MM.1S (cell line): ENCODE measurements around the gene CDCP2.

Source experiments
- DNase-seq: peaks from one replicate; pipeline ENCODE4 v3.0.0-alpha.2; 2015
- H2AFZ ChIP-seq: fragments of 300-600 bp; sonication (generic); 2 replicates; pipeline ENCODE4 v1.6.0; 2016; ENCODE audit warnings: antibody characterized with exemption, low read length
- H3F3A ChIP-seq: fragments of 300-600 bp; sonication (generic); 2 replicates; pipeline ENCODE4 v1.6.1; 2016; ENCODE audit warnings: mild to moderate bottlenecking, antibody characterized with exemption, low read length, moderate library complexity, mixed read lengths; ENCODE audit not compliant: insufficient read depth
- H3K27ac ChIP-seq: fragments of 300-600 bp; sonication (generic); 2 replicates; pipeline ENCODE4 v1.5.1; 2016; ENCODE audit warnings: mild to moderate bottlenecking, low read length
- H3K27me3 ChIP-seq: fragments of 300-600 bp; sonication (generic); replicated peaks from 2 replicates; pipeline ENCODE4 v1.6.0; 2016; ENCODE audit warnings: low read length; ENCODE audit not compliant: insufficient read depth
- H3K36me3 ChIP-seq: fragments of 300-600 bp; sonication (generic); replicated peaks from 2 replicates; pipeline ENCODE4 v1.6.1; 2016; ENCODE audit warnings: mild to moderate bottlenecking, low read length, mixed read lengths; ENCODE audit not compliant: insufficient read depth
- H3K4me1 ChIP-seq: fragments of 300-600 bp; sonication (generic); 2 replicates; pipeline ENCODE4 v1.6.1; 2016; ENCODE audit warnings: low read length, mixed read lengths
- H3K4me2 ChIP-seq: fragments of 300-600 bp; sonication (generic); 2 replicates; pipeline ENCODE4 v1.6.0; 2016; ENCODE audit warnings: low read depth, low read length
- H3K4me3 ChIP-seq: fragments of 300-600 bp; sonication (generic); 2 replicates; pipeline ENCODE4 v1.5.1; 2016; ENCODE audit warnings: low read length, mixed read lengths
- H3K79me2 ChIP-seq: fragments of 300-600 bp; sonication (generic); 2 replicates; pipeline ENCODE4 v1.6.1; 2016; ENCODE audit warnings: mixed run types, low read length, mixed read lengths
- H3K9ac ChIP-seq: fragments of 300-600 bp; sonication (generic); 2 replicates; pipeline ENCODE4 v1.6.1; 2016; ENCODE audit warnings: low read length, mixed read lengths
- H3K9me2 ChIP-seq: fragments of 300-600 bp; sonication (generic); replicated peaks from 2 replicates; pipeline ENCODE4 v1.6.1; 2016; ENCODE audit warnings: mild to moderate bottlenecking, low read length, mixed read lengths; ENCODE audit not compliant: insufficient read depth
- H3K9me3 ChIP-seq: fragments of 300-600 bp; sonication (generic); replicated peaks from 2 replicates; pipeline ENCODE4 v1.6.1; 2016; ENCODE audit warnings: mild to moderate bottlenecking, low read length, mixed read lengths; ENCODE audit not compliant: insufficient read depth
- H4K20me1 ChIP-seq: fragments of 300-600 bp; sonication (generic); 2 replicates; pipeline ENCODE4 v1.6.1; 2016; ENCODE audit warnings: mild to moderate bottlenecking, low read length, moderate library complexity, mixed read lengths; ENCODE audit not compliant: insufficient read depth
- EZH2 ChIP-seq: fragments of 300-600 bp; sonication (generic); optimal IDR thresholded peaks from 2 replicates; pipeline ENCODE3; 2017; ENCODE audit warnings: low read depth, mild to moderate bottlenecking, antibody characterized with exemption, low read length, mixed read lengths
- EZH2phosphoT487 ChIP-seq: fragments of 300-600 bp; sonication (generic); IDR thresholded peaks from 2 replicates; pipeline ENCODE4 v1.6.1; 2018; ENCODE audit warnings: antibody characterized with exemption, low read length
- TF ChIP-seq, protein P1 (sequence below): fragments of 300-600 bp; sonication (generic); IDR thresholded peaks from 2 replicates; pipeline ENCODE4 v1.5.1; 2016; ENCODE audit warnings: antibody characterized with exemption, low read length, mixed read lengths

CDCP2 gene

DNA sequence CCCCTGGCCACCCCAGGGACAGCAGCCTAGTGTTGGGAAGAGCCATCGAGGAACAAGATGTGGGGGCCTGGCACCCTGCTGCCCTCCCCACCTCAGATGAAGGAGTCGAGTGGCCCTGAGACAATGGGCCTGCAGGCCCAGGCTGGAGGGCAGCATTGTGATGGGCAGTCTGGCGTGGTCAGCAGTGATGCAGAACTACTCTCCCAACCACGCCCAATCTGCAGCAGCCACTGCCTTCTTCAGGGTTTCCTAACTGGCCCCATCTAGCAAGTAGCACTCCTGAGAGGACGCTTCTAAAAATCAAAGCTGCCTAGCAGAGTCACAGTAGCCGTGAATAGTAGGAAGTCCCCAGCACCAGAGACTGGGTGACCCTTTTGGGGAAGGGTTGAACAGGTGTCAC lies 18.5 kb downstream of the CDCP2 start:
- Histone ChIP-seq H3K4me3 (no peak overlapping the region), H3K36me3 (no peaks in the 10 kb centered on the region), H3F3A (no peaks in the 10 kb centered on the region), H3K4me2 (no peak overlapping the region), H3K9ac (no peak overlapping the region), H2AFZ (no peak overlapping the region), H3K79me2 (no peaks in the 10 kb centered on the region), H3K27me3 (no peaks in the 10 kb centered on the region), H4K20me1 (no peaks in the 10 kb centered on the region), H3K9me2 (no peaks in the 10 kb centered on the region), H3K4me1 (no peaks in the 10 kb centered on the region), H3K9me3 (no peaks in the 10 kb centered on the region), H3K27ac (no peak overlapping the region)
- no peak for TF ChIP-seq EZH2phosphoT487
- TF ChIP-seq, protein P1, sequence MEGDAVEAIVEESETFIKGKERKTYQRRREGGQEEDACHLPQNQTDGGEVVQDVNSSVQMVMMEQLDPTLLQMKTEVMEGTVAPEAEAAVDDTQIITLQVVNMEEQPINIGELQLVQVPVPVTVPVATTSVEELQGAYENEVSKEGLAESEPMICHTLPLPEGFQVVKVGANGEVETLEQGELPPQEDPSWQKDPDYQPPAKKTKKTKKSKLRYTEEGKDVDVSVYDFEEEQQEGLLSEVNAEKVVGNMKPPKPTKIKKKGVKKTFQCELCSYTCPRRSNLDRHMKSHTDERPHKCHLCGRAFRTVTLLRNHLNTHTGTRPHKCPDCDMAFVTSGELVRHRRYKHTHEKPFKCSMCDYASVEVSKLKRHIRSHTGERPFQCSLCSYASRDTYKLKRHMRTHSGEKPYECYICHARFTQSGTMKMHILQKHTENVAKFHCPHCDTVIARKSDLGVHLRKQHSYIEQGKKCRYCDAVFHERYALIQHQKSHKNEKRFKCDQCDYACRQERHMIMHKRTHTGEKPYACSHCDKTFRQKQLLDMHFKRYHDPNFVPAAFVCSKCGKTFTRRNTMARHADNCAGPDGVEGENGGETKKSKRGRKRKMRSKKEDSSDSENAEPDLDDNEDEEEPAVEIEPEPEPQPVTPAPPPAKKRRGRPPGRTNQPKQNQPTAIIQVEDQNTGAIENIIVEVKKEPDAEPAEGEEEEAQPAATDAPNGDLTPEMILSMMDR, result no peak
- TF ChIP-seq EZH2, result no peak
- no peak for DNase-seq

DNA sequence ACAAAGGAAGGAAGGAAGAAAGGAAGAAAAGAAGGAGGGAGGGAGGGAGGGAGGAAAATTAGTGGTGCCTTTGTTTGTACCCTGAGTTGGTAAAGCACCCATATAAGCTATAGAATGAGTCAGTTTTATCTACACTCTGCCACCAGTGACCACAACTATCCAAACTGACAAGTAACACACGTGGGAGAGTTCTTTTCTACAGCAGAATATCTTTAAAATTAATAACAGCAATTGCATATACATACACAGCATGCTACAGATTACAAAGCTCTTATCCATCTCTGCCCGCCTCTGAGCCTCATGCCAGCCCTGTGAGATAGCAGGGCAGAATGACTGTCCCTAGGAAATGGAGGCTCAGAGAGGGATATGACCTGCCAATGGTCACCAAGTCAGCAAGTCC lies 20.3 kb downstream of the CDCP2 start:
- Histone ChIP-seq H3K9ac (no peak overlapping the region), H4K20me1 (no peaks in the 10 kb centered on the region), H3K79me2 (no peaks in the 10 kb centered on the region), H3F3A (no peaks in the 10 kb centered on the region), H3K4me1 (no peaks in the 10 kb centered on the region), H3K36me3 (no peaks in the 10 kb centered on the region), H2AFZ (no peak overlapping the region), H3K9me3 (no peaks in the 10 kb centered on the region), H3K4me3 (no peak overlapping the region), H3K4me2 (no peak overlapping the region), H3K9me2 (no peaks in the 10 kb centered on the region), H3K27me3 (no peaks in the 10 kb centered on the region), H3K27ac (no peak overlapping the region)
- no peak for DNase-seq
- TF ChIP-seq EZH2phosphoT487 (no peak), EZH2 (no peak)
- TF ChIP-seq, protein P1, result no peak

DNA sequence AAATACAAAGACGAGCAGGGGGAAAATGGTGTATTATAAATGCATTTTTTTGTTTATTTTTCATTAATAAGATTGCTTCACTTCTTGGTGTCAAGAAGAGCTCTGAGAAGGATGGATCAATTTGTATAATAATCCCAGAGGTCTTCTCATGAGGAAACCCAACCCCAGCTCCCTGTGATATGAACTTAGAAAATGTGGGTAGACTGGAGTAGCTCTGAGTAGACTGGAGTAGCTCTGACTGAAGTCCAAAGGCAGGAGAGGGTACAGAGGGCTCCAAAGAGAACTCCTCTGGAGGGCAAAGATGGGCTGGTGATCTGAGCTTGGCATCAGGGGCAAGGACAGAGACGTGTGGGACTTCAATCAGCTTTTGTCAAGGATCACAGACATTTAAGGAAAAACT lies 21.4 kb downstream of the CDCP2 start:
- DNase-seq, result no peak
- Histone ChIP-seq H2AFZ (no peak overlapping the region), H3F3A (no peaks in the 10 kb centered on the region), H3K27ac (no peak overlapping the region), H3K36me3 (no peaks in the 10 kb centered on the region), H3K4me3 (no peak overlapping the region), H3K4me1 (no peaks in the 10 kb centered on the region), H3K9me2 (no peaks in the 10 kb centered on the region), H3K9me3 (no peaks in the 10 kb centered on the region), H4K20me1 (no peaks in the 10 kb centered on the region), H3K27me3 (no peaks in the 10 kb centered on the region), H3K9ac (no peak overlapping the region), H3K4me2 (no peak overlapping the region), H3K79me2 (no peaks in the 10 kb centered on the region)
- TF ChIP-seq EZH2phosphoT487, result no peak
- no peak for TF ChIP-seq EZH2
- TF ChIP-seq, protein P1, result no peak
